GM19467 (cell line): ENCODE measurements around the gene ITFG1.
"Not testable (repeated sequence)": the region's sequence is repeated elsewhere in the genome, so short reads cannot be mapped to it uniquely, and the experiment has no call there.

Experiments used
- ATAC-seq: cut with Tn5 transposase; IDR thresholded peaks from one replicate; pipeline ENCODE4 v1.9.1; 2021; ENCODE audit warnings: mild to moderate bottlenecking, moderate library complexity; ENCODE audit not compliant: unreplicated experiment

The ITFG1 gene

GRCh38 chr16:47161464-47161863 is 299.4 kb downstream of the ITFG1 start:
- no peak for ATAC-seq

DNA sequence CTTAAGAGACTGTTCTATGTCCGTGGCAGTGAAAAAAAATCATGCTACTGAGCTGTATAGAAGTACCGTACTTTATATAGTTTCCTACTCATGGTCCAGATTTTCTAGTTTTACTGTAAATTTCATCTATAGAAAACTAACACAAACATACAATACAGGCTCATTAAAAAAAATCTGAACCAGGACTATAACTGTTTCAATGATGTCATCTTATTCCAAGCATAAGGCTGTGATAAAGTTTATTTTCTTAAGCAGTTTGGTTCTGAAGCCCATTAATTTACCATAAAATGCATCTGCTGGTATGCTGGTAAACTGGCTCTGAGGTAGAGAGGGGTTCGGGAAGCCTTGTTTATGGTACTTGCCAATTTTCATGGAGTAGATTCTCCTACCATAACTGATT is 300.4 kb downstream of the ITFG1 start:
- ATAC-seq, result no peak

DNA sequence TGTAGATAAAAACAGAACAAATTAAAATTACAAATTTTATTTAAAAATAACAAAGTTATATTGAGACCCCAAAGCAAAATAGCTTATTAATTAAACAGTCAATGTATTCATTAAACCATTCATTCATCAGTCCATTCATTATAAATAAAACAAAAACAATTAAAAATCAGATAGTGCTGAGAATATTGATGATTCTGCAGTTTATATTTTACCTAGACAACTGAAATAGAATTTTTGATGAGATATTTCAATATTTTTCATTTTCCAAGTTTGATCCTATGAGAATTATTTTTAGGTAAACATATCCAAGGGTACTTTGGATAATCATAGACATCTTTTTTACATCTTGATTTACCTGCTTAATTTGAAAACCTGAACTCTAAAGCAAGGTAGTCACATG is 301.9 kb downstream of the ITFG1 start:
- no peak for ATAC-seq

DNA sequence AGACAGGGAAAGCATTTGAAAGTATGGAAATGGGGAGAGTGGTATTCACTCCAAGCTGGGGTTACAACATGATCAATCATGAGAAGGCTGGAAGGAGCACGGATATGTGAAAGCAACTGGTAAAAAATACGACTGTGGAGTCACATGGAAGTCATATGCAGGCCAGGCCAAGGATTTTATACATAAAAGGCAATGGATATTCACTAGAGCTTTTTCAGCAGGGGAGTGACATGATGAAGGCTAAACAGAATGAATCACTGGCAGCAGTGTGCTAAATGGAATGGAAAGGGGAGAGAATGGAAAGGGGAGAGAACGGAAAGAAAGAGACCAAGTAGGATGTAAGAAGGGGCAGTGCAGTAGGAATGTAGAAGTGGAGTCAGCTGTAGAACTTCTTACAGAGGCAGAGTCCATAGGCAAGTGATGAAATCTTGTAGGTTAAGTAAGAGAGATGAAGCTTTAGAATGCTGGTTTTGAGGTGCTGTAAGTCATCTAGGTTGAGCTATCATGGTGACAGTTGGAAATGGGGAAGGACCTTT is 304.1 kb downstream of the ITFG1 start:
- ATAC-seq, result no peak

- ATAC-seq, result not testable (repeated sequence)
These were observed 308.4 kb downstream of the ITFG1 start for GRCh38 chr16:47152501-47152900.

DNA sequence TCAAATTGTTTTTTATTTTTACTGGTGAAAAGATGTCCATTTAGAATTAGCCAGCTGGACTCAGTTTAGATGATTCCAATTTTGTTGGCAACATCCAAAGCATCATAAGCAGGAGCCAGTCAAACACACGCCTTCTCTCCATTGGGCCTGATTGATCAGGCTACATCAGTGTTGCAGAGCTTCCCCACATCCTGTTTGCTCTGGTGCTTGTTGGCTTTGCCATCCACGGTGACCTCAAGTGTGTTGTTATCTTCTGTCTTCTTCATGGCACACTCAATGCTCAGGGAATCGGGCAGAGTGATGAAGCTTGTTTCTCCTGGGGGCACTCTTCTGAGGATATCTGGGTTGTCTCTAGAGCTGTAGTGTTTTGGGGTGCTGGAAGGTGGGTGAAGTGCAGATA is 310.8 kb downstream of the ITFG1 start:
- ATAC-seq, result no peak

DNA sequence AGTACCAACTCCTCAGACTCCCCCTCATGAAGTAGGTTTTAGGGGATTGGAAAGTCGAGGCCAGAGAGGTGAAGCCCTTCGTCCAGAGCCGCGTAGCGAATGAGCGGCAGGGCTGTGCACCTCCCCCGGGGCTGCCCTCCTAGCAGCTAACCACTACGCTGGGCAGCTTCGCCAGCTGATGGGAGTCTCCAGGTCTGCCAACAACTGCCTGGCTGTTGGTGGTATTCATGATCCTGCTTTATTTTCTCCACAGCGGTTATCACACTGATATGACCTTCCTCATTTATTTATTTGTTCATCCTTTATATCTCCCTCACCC is 316.3 kb downstream of the ITFG1 start:
- no peak for ATAC-seq

- ATAC-seq, result peak; percentile 46
These were observed 316.9 kb downstream of the ITFG1 start, which contains the start of gene NETO2 for GRCh38 chr16:47143677-47144558. NETO2 (minus strand) TSS chr16:47143945; CDS start chr16:47143612, 333 bp downstream.

DNA sequence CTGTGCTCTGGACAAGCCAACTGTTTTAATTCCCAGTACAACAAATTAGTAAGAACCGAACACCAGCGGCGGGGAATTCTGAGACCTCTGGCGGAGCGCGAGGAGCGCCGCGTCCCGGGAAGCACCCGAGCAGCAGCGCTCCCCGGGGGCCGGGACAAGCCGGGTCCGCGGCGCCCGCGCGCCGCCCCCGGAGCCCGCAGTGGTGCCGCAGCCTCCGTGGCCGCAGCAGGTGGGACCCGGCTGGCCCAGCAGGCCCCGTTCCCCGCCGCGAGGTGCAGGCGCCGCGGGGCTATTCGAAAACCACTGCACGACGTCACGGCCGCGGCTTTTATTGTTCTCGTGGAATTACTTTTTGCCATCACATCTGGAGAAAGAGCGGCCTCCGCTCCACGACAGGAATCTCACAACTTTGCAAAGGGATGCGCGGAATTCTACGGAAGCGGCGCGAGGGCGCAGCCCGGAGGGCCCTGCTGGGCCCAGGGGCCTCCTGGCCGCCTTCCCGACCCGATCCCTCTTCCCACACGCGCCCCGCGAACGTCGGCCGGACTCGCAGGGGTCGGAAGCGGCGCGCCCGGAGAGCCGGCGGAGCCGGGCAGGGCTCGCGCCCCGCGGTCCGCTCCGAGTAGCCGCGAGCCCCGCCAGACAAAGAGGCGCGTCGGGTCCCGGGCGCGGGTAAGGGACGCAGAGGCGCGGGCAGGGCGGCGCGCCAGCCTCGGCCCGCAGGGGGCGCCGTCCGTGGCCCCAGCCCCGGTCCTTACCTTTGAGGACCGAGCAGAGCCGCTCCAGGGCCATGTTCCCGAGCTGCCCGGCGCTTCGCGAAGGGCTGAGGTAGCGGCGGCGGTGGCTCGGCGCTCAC is 317.8 kb downstream of the ITFG1 start:
- ATAC-seq, result peak; percentile 54

- ATAC-seq, result no peak
These were observed 318.4 kb downstream of the ITFG1 start for GRCh38 chr16:47142486-47142820.

DNA sequence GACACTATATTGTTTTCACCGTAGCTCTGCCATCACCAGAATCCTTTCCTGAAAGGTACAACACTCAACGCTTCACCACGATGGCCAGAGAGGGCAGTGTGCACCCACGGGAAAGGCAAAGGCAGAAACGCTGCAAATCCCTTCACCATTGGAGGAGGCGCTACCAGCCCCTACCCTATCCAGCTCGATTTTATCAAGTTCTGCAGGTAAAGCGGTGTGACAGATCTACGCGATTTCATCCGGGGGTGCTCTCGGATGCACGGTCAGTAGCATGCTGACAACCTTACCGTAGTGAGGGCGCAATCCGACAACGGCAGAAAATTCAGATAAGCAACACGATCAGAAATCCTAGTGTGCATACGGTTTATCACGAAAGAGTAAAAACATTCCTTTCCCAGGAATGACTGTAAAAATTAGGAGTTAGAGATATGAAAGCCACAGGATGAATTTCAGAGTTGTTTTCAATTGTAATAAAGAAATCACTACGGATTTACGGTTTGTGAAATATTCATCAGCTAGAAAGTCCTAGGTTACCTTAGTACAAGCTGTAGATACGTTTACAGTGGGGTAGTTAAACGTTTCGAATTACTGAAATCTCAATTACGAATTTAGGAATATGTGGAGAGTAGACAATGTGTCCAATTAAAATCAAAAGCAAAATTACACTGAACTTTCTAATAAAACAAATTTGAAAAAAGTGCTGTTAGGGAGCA is 318.9 kb downstream of the ITFG1 start:
- ATAC-seq, result peak; percentile 52

DNA sequence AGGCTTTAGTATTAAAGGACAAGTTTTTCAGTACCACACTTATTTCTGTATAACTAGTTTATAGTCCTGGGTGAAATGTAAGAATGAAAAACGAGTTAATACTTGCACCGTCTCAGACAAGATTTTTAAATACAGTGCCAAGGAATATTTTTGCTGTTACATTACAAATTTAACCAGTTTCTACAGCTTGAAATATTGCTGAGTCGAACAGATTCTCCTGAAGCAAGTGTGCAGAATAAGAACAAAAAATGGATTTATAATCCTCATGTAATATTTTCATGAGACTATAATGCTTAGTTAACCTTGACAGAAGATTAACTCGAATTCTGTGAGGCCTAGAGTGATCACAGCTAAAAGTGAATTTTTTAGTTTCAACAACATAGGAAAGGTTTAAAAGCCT is 320.2 kb downstream of the ITFG1 start:
- ATAC-seq, result no peak

DNA sequence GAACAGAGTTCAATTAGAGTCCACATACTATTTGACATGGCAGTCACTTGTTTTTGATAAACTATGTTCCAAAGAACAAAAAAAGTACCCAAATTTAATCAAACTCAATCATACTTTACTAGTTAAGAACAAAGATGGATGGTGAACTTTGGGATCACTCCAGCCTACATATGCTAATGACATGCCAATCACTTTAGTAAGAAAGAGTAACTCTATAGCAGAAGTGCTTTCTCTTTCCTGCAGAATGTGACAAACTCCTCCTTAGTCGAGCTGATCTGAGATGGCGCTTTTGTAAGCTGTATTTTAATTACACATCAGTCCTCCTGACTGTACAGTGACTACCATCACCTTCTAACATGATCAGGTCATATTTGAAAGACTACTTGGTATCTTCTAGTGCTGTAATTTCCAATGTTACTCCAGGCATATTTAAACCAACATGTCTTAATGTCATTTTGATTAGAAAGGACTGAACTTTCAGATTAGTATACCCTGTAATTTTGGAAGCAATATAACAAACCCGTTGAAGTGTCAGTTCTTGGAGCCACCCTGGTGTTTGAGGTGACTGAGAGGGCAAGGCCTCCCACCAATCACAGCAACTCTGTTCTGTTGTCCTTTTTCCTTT is 321.2 kb downstream of the ITFG1 start:
- ATAC-seq, result no peak

- ATAC-seq, result not testable (repeated sequence)
These were observed 322.9 kb downstream of the ITFG1 start for GRCh38 chr16:47137925-47138324.

DNA sequence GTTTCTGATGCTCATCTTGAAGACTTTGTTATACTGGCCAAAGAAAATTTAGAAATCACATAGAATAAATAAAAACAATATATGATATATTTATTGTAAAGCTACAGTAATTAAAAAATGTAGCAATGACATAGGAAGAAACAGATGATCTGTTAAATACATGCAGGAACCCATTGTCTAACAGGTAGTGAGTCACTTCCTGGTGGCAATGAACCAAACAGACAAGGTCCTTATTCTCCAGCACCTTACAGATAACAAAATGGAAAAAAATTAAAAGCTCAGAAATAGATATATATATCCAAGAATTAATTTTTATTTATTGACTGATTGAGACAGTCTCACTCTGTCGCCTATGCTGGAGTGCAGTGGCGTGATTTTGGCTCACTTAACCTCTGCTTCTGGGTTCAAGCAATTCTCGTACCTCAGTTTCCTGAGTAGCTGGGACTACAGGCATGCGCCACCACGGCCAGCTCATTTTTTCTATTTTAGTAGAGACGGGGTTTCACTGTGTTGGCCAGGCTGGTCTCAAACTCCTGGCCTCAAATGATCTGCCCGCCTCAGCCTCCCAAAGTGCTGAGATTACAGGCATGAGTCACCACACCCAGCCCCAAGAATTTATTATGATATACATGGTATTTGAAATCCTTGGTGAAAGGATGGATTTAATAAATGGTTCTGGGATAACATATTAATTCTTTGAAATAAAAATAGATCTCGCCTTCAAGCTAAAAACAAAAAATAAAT is 324.6 kb downstream of the ITFG1 start:
- no peak for ATAC-seq

DNA sequence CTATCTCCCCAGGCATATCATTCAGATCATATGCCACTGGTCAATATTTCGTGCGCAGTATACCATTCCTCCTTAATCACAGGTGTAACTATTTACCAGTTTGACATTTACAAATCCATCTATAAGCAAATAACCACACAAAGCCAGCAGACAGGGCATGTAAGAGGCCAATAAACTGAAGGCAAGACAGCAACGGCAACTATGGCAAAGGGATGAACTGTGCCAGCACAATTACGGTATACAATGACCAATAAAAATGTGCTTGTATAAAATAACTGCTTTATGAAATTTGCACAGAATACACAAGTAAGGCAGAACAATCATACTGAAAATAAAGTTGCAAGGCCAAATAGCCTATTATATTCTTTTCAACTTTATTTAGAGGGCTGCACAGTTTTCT is 326.3 kb downstream of the ITFG1 start:
- no peak for ATAC-seq

DNA sequence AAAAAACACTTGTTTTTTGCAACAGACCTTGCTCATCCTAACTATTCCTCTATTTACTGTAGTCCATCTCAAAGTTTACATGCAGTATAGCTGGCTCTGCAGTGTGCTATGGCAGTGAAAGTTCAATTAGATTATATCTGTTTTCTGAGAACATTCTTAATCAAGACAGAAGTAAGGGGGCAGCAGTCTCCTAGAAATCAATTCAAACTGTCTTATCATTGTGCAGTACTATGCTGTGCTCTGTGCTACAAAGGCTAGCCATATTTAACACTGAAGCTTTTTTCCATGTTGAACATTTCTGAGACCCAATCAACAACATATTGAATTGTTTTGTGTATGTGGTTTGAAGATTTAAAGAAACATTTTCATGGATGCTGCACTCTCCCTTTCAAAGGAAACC is 328.6 kb downstream of the ITFG1 start:
- no peak for ATAC-seq

DNA sequence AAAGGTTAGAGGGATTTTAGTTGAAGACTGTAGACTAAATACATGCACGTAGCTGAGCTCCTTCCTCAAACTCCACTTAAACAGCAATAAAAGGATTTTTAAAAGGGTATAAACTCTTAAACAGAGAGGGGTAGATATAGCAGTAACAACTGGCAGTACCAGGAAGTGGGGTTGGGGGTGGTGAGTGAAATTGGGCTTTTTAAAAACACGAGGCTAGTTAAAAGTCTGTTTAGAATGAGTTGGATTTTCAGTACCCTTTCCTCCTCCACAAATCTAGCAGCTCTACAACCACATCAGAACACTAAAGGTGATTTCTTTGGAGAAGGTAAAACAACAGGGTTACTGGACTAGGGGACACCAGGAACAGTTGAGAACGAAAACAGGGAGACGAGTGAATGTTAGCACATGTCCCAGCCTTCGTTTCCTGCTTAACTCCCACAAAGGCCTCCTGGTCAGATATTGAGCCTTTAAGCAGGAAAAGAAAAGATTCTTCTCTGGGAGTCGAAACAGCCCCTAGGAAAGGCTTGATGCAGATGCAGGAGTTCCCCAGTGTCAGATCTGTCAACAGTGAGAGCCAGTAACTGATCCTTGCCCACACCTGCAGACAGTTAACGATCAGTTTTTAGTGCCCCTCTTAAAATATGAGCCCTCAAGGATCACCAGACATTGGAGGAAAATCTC is 331.0 kb downstream of the ITFG1 start:
- no peak for ATAC-seq

GRCh38 chr16:47127541-47127940 is 333.3 kb downstream of the ITFG1 start:
- ATAC-seq, result no peak

DNA sequence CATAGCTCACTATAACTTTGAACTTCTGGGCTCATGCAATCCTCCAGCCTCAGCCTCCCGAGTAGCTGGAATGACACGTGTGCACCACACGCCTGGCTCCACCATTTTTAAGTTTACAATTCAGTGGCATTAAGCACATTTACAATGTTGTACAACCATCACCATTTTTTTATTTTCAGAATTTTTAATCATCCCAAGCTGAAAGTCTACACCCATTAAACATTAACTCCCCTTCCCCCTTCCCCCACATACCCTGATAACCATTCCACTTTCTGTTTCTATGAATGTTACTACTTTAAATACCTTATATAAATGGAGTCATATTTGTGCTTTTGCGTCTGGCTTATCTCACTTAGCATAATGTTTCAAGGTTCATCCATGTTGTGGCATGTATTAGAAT is 335.1 kb downstream of the ITFG1 start:
- no peak for ATAC-seq
